Fibroblast of villous mesenchyme (primary cell): Measurements from ENCODE around the gene HORMAD2. TPM values are rescaled to one million over a fixed set of nuclear protein-coding genes. Genes with fewer than 3 reads are reported as not detected.

Experiments used
- DNase-seq: peaks from one replicate; pipeline ENCODE4 v3.0.0-alpha.2; 2010; ENCODE audit warnings: low read depth
- H3K4me3 ChIP-seq: 2 replicates; pipeline ENCODE4 v1.5.1; 2011; ENCODE audit warnings: low read depth, mild to moderate bottlenecking, low read length
- CTCF ChIP-seq: IDR thresholded peaks from 2 replicates; pipeline ENCODE4 v1.5.1; 2012; ENCODE audit warnings: low read depth, mild to moderate bottlenecking, low read length; ENCODE audit not compliant: insufficient read depth
- total RNA-seq: library from RNA; depleted of rRNA; stranded (reverse); fragments of >200 nt; gene quantifications from 2 replicates; pipeline ENCODE4 v1.2.3, GENCODE V29; 2012

Gene HORMAD2
- total RNA-seq, 1 donor: not detected

GRCh38 chr22:30170129-30170528 lies 89.9 kb downstream of the HORMAD2 start:
- H3K4me3 ChIP-seq: no peak overlapping the region
- DNase-seq: no peak
- TF ChIP-seq CTCF: no peak

- no peak overlapping the region for H3K4me3 ChIP-seq
- no peak for TF ChIP-seq CTCF
- no peak for DNase-seq
Measured at GRCh38 chr22:30171008-30171407, 90.7 kb downstream of the HORMAD2 start.

GRCh38 chr22:30175690-30176288 lies 95.5 kb downstream of the HORMAD2 start:
- DNase-seq: no peak
- TF ChIP-seq CTCF: no peak
- H3K4me3 ChIP-seq: no peak overlapping the region

GRCh38 chr22:30176431-30176830 lies 96.2 kb downstream of the HORMAD2 start:
- no peak for DNase-seq
- no peak overlapping the region for H3K4me3 ChIP-seq
- TF ChIP-seq CTCF: no peak

GRCh38 chr22:30178181-30179126 lies 98.2 kb downstream of the HORMAD2 start:
- peak; percentile 12 for TF ChIP-seq CTCF
- no peak for DNase-seq
- no peak overlapping the region for H3K4me3 ChIP-seq

- DNase-seq: no peak
- H3K4me3 ChIP-seq: no peak overlapping the region
- TF ChIP-seq CTCF: no peak
Measured at GRCh38 chr22:30180616-30181015, 100.4 kb downstream of the HORMAD2 start.
